Vagina (tissue), 2 donors: ENCODE measurements around the gene SYNDIG1L.

ENCODE experiments used
- POLR2A ChIP-seq, 2 donors: fragments of 450-650 bp; IDR thresholded peaks; one replicate each; pipeline ENCODE4 v1.6.1; 2017; ENCODE audit warnings: antibody characterized with exemption in 2 of 2, mild to moderate bottlenecking in 2 of 2, moderate library complexity in 2 of 2
- TF ChIP-seq, protein P1 (sequence below), 3 experiments: fragments of 450-650 bp in 2 of 3; fragments of 200-600 bp in 1 of 3; sonication (generic) in 1 of 3; IDR thresholded peaks; one replicate each; pipeline ENCODE4 v1.5.1; 2017 to 2019; ENCODE audit warnings: antibody characterized with exemption in 3 of 3, mild to moderate bottlenecking in 2 of 3, moderate library complexity in 2 of 3

DNA sequence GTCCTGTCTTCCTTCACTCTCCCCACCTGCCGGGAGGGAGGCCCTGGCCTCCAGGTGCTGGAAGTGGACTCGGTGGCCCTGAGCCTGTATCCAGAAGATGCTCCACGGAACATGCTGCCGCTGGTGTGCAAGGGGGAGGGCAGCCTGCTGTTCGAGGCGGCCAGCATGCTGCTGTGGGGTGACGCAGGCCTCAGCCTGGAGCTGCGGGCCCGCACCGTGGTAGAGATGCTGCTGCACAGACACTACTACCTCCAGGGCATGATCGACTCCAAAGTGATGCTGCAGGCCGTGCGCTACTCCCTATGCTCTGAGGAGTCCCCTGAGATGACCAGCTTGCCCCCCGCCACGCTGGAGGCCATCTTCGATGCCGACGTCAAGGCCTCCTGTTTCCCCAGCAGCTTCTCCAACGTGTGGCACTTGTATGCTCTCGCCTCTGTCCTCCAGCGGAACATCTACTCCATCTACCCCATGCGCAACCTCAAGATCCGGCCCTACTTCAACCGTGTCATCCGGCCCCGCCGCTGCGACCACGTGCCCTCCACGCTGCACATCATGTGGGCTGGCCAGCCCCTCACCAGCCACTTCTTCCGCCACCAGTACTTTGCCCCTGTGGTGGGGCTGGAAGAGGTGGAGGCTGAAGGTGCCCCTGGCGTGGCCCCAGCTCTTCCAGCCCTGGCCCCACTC is 69.0 kb downstream of the SYNDIG1L start:
- TF ChIP-seq, protein P1, sequence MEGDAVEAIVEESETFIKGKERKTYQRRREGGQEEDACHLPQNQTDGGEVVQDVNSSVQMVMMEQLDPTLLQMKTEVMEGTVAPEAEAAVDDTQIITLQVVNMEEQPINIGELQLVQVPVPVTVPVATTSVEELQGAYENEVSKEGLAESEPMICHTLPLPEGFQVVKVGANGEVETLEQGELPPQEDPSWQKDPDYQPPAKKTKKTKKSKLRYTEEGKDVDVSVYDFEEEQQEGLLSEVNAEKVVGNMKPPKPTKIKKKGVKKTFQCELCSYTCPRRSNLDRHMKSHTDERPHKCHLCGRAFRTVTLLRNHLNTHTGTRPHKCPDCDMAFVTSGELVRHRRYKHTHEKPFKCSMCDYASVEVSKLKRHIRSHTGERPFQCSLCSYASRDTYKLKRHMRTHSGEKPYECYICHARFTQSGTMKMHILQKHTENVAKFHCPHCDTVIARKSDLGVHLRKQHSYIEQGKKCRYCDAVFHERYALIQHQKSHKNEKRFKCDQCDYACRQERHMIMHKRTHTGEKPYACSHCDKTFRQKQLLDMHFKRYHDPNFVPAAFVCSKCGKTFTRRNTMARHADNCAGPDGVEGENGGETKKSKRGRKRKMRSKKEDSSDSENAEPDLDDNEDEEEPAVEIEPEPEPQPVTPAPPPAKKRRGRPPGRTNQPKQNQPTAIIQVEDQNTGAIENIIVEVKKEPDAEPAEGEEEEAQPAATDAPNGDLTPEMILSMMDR (IDR thresholded peaks at IDR 0.05), result no peak
- TF ChIP-seq POLR2A (IDR thresholded peaks at IDR 0.05), result no peak
